Neural progenitor cell (in vitro differentiated cells): ENCODE measurements around the gene GJD4. TPM values are rescaled to one million over a fixed set of nuclear protein-coding genes. Genes with fewer than 3 reads are reported as not detected.
A peak's percentile ranks its signal among the peaks of the same experiment; 100 is the strongest.

Experiments
- DNase-seq: peaks from one replicate; pipeline ENCODE4 v3.0.0-alpha.2; 2016; ENCODE audit warnings: low spot score
- H2AFZ ChIP-seq: fragments of 200-600 bp; sonication (generic); replicated peaks from 2 replicates; pipeline ENCODE4 v1.6.1; 2016; ENCODE audit warnings: antibody characterized with exemption
- H3F3A ChIP-seq: fragments of 200-600 bp; sonication (generic); 2 replicates; pipeline ENCODE4 v1.6.1; 2016; ENCODE audit warnings: antibody characterized with exemption, low read depth
- H3K27ac ChIP-seq: fragments of 200-600 bp; sonication (generic); 2 replicates; pipeline ENCODE4 v1.5.1; 2016; ENCODE audit warnings: mild to moderate bottlenecking
- H3K27me3 ChIP-seq: fragments of 200-600 bp; sonication (generic); 2 replicates; pipeline ENCODE4 v1.6.1; 2016; ENCODE audit warnings: mild to moderate bottlenecking, moderate library complexity
- H3K36me3 ChIP-seq: fragments of 200-600 bp; sonication (generic); 2 replicates; pipeline ENCODE4 v1.5.1; 2016
- H3K4me1 ChIP-seq: fragments of 200-600 bp; sonication (generic); 2 replicates; pipeline ENCODE4 v1.6.1; 2016; ENCODE audit warnings: mixed run types
- H3K4me2 ChIP-seq: fragments of 200-600 bp; sonication (generic); 2 replicates; pipeline ENCODE4 v1.6.1; 2016
- H3K4me3 ChIP-seq: fragments of 200-600 bp; sonication (generic); 2 replicates; pipeline ENCODE4 v1.5.1; 2016
- H3K79me2 ChIP-seq: fragments of 200-600 bp; sonication (generic); 2 replicates; pipeline ENCODE4 v1.6.1; 2016; ENCODE audit warnings: low read depth
- H3K9ac ChIP-seq: fragments of 200-600 bp; sonication (generic); 2 replicates; pipeline ENCODE4 v1.6.1; 2016
- H3K9me3 ChIP-seq: fragments of 200-600 bp; sonication (generic); 2 replicates; pipeline ENCODE4 v1.5.1; 2016; ENCODE audit warnings: low read depth
- H4K20me1 ChIP-seq: fragments of 200-600 bp; sonication (generic); 2 replicates; pipeline ENCODE4 v1.6.1; 2016; ENCODE audit warnings: low read depth
- H3K27ac Mint-ChIP-seq: 3 replicates; pipeline ENCODE4 v1.8.0; 2021; ENCODE audit warnings: mixed read lengths
- H3K27me3 Mint-ChIP-seq: 2 replicates; pipeline ENCODE4 v1.8.0; 2022; ENCODE audit warnings: low read depth, mild to moderate bottlenecking, inconsistent platforms, moderate library complexity, mixed read lengths; ENCODE audit not compliant: insufficient read depth
- H3K36me3 Mint-ChIP-seq: 3 replicates; pipeline ENCODE4 v1.8.0; 2021; ENCODE audit warnings: mixed read lengths
- H3K4me1 Mint-ChIP-seq: 3 replicates; pipeline ENCODE4 v1.8.0; 2021; ENCODE audit warnings: mixed read lengths
- H3K4me3 Mint-ChIP-seq: 3 replicates; pipeline ENCODE4 v1.8.0; 2021; ENCODE audit warnings: mild to moderate bottlenecking, moderate library complexity, mixed read lengths
- H3K9me3 Mint-ChIP-seq: 3 replicates; pipeline ENCODE4 v1.8.0; 2020; ENCODE audit warnings: mixed read lengths
- EZH2 ChIP-seq: fragments of 200-600 bp; sonication (generic); IDR thresholded peaks from 2 replicates; pipeline ENCODE4 v1.6.1; 2017; ENCODE audit warnings: antibody characterized with exemption, mild to moderate bottlenecking, moderate library complexity
- EZH2phosphoT487 ChIP-seq: fragments of 200-600 bp; sonication (generic); IDR thresholded peaks from 2 replicates; pipeline ENCODE4 v1.6.1; 2017; ENCODE audit warnings: antibody characterized with exemption
- total RNA-seq: library from RNA; depleted of rRNA; stranded (reverse); fragments of >200 nt; gene quantifications from 2 replicates; pipeline ENCODE4 v1.2.3, GENCODE V29; 2015; ENCODE audit warnings: low replicate concordance
- TF ChIP-seq, protein P1 (sequence below): fragments of 200-600 bp; sonication (generic); IDR thresholded peaks from 2 replicates; pipeline ENCODE4 v1.5.1; 2017; ENCODE audit warnings: antibody characterized with exemption, mild to moderate bottlenecking

GJD4 gene
- total RNA-seq, 1 donor from 2014 or later: not detected

DNA sequence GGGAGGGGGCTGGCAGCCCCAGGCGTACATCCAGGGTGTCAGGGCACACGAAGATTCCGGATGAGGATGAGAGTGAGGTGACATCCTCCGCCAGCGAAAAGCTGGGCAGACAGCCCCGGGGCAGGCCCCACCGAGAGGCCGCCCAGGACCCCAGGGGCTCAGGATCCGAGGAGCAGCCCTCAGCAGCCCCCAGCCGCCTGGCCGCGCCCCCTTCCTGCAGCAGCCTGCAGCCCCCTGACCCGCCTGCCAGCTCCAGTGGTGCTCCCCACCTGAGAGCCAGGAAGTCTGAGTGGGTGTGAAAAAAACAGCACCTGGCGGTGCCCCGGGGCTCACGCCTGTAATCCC is 3.2 kb downstream of the GJD4 start:
- no peak for TF ChIP-seq EZH2
- TF ChIP-seq EZH2phosphoT487: no peak
- TF ChIP-seq, protein P1, sequence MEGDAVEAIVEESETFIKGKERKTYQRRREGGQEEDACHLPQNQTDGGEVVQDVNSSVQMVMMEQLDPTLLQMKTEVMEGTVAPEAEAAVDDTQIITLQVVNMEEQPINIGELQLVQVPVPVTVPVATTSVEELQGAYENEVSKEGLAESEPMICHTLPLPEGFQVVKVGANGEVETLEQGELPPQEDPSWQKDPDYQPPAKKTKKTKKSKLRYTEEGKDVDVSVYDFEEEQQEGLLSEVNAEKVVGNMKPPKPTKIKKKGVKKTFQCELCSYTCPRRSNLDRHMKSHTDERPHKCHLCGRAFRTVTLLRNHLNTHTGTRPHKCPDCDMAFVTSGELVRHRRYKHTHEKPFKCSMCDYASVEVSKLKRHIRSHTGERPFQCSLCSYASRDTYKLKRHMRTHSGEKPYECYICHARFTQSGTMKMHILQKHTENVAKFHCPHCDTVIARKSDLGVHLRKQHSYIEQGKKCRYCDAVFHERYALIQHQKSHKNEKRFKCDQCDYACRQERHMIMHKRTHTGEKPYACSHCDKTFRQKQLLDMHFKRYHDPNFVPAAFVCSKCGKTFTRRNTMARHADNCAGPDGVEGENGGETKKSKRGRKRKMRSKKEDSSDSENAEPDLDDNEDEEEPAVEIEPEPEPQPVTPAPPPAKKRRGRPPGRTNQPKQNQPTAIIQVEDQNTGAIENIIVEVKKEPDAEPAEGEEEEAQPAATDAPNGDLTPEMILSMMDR: no peak
- Histone ChIP-seq H3K36me3 (no peaks in the 10 kb centered on the region), H3K27me3 (no peaks in the 10 kb centered on the region), H3K4me2 (no peak overlapping the region), H3K4me3 (no peak overlapping the region), H2AFZ (no peak overlapping the region), H3K9ac (no peak overlapping the region), H3K79me2 (no peaks in the 10 kb centered on the region), H3K9me3 (no peaks in the 10 kb centered on the region), H4K20me1 (no peaks in the 10 kb centered on the region), H3K4me1 (no peaks in the 10 kb centered on the region), H3F3A (no peaks in the 10 kb centered on the region), H3K27ac (no peak overlapping the region)
- Mint-ChIP-seq H3K27me3 (peaks cover 14% of the 10 kb centered on the region), H3K36me3 (no peaks in the 10 kb centered on the region), H3K4me3 (no peak overlapping the region), H3K4me1 (peaks cover 26% of the 10 kb centered on the region), H3K9me3 (peaks cover 14% of the 10 kb centered on the region), H3K27ac (no peak overlapping the region)
- DNase-seq: no peak

DNA sequence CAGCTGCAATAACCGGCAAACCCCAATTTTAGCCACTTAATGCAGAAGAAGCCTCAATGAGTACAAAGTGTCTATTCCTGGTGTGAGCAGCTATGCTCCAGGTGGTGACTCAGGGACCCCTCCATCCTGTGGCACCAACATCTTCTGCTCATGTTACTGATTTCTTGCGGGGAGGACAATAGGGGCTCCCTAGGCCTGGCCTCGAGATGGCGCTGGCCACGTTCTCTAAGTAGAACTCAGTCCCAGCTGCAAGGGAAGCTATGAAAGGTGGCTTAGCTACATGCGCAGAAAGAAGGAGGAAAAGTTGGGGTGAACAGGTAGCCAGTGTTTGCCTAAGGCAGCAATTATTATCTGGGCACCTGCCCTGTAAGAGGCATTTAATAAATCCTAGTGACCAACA is 6.6 kb downstream of the GJD4 start:
- Histone ChIP-seq H3K4me2 (no peak overlapping the region), H3K4me3 (no peak overlapping the region), H3K36me3 (no peaks in the 10 kb centered on the region), H3K9me3 (no peaks in the 10 kb centered on the region), H3K27me3 (no peaks in the 10 kb centered on the region), H2AFZ (no peak overlapping the region), H3K27ac (no peak overlapping the region), H3F3A (no peaks in the 10 kb centered on the region), H3K4me1 (no peaks in the 10 kb centered on the region), H3K79me2 (no peaks in the 10 kb centered on the region), H4K20me1 (no peaks in the 10 kb centered on the region), H3K9ac (no peak overlapping the region)
- Mint-ChIP-seq H3K4me1 (peaks cover 22% of the 10 kb centered on the region), H3K27ac (peak overlapping the region; percentile 74), H3K9me3 (peaks cover 14% of the 10 kb centered on the region), H3K4me3 (no peak overlapping the region), H3K36me3 (no peaks in the 10 kb centered on the region), H3K27me3 (peaks cover 11% of the 10 kb centered on the region)
- DNase-seq: peak; percentile 22
- TF ChIP-seq EZH2 (no peak), EZH2phosphoT487 (no peak)
- TF ChIP-seq, protein P1: peak; percentile 34

DNA sequence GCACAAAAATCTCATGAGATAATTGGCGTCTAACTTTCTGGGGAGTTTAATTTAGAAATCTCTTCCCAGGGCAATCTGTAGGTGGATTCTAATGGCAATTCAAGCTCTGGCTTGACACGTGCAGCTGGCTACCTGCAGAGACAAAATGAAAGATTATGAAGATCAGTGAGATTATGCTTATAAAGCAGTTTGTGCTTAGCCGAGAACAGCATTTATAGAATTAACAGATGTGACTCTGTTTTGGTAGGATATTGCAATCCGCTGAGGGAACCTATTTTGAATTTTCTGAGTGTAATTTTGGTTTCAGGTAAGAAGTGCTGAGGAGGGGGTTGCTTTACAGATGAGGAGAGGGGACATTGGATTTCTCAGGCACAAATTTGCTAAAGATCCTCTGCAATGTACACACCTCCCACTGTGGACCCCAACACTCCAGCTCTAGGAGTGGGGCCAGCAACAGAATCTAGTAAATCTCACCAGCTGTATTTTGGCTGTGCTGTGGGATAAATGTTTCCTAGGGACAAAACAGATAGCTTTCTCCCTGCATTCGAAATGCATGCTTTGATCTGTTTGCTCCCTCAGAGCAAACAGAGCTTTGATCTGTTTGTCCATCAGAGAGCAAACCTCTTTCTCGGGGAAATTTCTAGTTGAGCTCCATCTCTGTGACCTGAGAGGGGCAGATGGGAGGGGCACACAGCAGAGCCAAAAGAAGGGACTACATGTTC is 7.4 kb downstream of the GJD4 start:
- Histone ChIP-seq H3K4me1 (no peaks in the 10 kb centered on the region), H3K4me3 (no peak overlapping the region), H3K9ac (no peak overlapping the region), H3K4me2 (no peak overlapping the region), H3K36me3 (no peaks in the 10 kb centered on the region), H3K27me3 (no peaks in the 10 kb centered on the region), H3K9me3 (no peaks in the 10 kb centered on the region), H3K79me2 (no peaks in the 10 kb centered on the region), H3F3A (no peaks in the 10 kb centered on the region), H2AFZ (no peak overlapping the region), H3K27ac (no peak overlapping the region), H4K20me1 (no peaks in the 10 kb centered on the region)
- Mint-ChIP-seq H3K27me3 (peaks cover 7% of the 10 kb centered on the region), H3K27ac (peak overlapping the region; percentile 74), H3K4me1 (peaks cover 22% of the 10 kb centered on the region), H3K36me3 (no peaks in the 10 kb centered on the region), H3K4me3 (peak overlapping the region; percentile 18), H3K9me3 (peaks cover 10% of the 10 kb centered on the region)
- TF ChIP-seq, protein P1: no peak
- TF ChIP-seq EZH2phosphoT487: no peak
- TF ChIP-seq EZH2: no peak
- DNase-seq: no peak
